PC-3 (cell line): ENCODE results near the gene HDAC4.
"Not testable (repeated sequence)": the region's sequence is repeated elsewhere in the genome, so short reads cannot be mapped to it uniquely, and the experiment has no call there.

ENCODE experiments used
- CTCF ChIP-seq: fragments of 300-600 bp; sonication (generic); conservative IDR thresholded peaks from 2 replicates; pipeline ENCODE4 v1.5.1; 2017; ENCODE audit warnings: antibody characterized with exemption, low read depth, mild to moderate bottlenecking, low read length
- EZH2 ChIP-seq: fragments of 300-600 bp; sonication (generic); IDR thresholded peaks from one replicate; pipeline ENCODE4 v1.6.1; 2017; ENCODE audit warnings: antibody characterized with exemption, mild to moderate bottlenecking, low read length; ENCODE audit not compliant: unreplicated experiment
- EZH2phosphoT487 ChIP-seq: fragments of 300-600 bp; sonication (generic); IDR thresholded peaks from 2 replicates; pipeline ENCODE4 v1.6.1; 2018; ENCODE audit warnings: mild to moderate bottlenecking, antibody characterized with exemption, low read length, borderline replicate concordance

GRCh38 chr2:239449468-239449867 is 48.6 kb upstream of the HDAC4 start:
- not testable (repeated sequence) for TF ChIP-seq EZH2, CTCF, EZH2phosphoT487
